WTC11 (cell line): ENCODE data around the gene PGA3.

ENCODE experiments used
- ATF1 ChIP-seq: sonication (generic); formaldehyde crosslinking; IDR thresholded peaks from 2 replicates; pipeline ENCODE4 v1.8.1; 2023; ENCODE audit warnings: mild to moderate bottlenecking, moderate library complexity, missing genetic modification reagents
- CREB1 ChIP-seq: sonication (generic); formaldehyde crosslinking; IDR thresholded peaks from 2 replicates; pipeline ENCODE4 v1.8.0; 2023; ENCODE audit warnings: mild to moderate bottlenecking, missing genetic modification reagents
- CTCF ChIP-seq: fragments of 200-600 bp; IDR thresholded peaks from 2 replicates; pipeline ENCODE4 v1.8.0; 2022; ENCODE audit warnings: antibody characterized with exemption
- E2F5 ChIP-seq: sonication (generic); formaldehyde crosslinking; IDR thresholded peaks from 2 replicates; pipeline ENCODE4 v1.8.1; 2022; ENCODE audit warnings: mild to moderate bottlenecking, moderate library complexity, missing genetic modification reagents
- IRF1 ChIP-seq: sonication (generic); formaldehyde crosslinking; IDR thresholded peaks from 2 replicates; pipeline ENCODE4 v1.8.0; 2023; ENCODE audit warnings: missing genetic modification reagents
- MAX ChIP-seq: sonication (generic); formaldehyde crosslinking; IDR thresholded peaks from 2 replicates; pipeline ENCODE4 v1.8.0; 2022; ENCODE audit warnings: mild to moderate bottlenecking, missing genetic modification reagents
- RELA ChIP-seq: sonication (generic); formaldehyde crosslinking; IDR thresholded peaks from 2 replicates; pipeline ENCODE4 v1.8.1; 2022; ENCODE audit warnings: missing genetic modification reagents, mild to moderate bottlenecking, borderline replicate concordance
- SP1 ChIP-seq: sonication (generic); formaldehyde crosslinking; conservative IDR thresholded peaks from 2 replicates; pipeline ENCODE4 v1.8.1; 2022; ENCODE audit warnings: missing genetic modification reagents
- USF2 ChIP-seq: sonication (generic); formaldehyde crosslinking; IDR thresholded peaks from 2 replicates; pipeline ENCODE4 v1.8.1; 2023; ENCODE audit warnings: mild to moderate bottlenecking, missing genetic modification reagents, moderate library complexity
- ZNF512 ChIP-seq: sonication (generic); formaldehyde crosslinking; IDR thresholded peaks from 2 replicates; pipeline ENCODE4 v1.8.1; 2022; ENCODE audit warnings: missing genetic modification reagents, borderline replicate concordance

- no peak for TF ChIP-seq ATF1 (CRISPR knock-in tag)
- TF ChIP-seq USF2 (CRISPR knock-in tag): no peak
- no peak for TF ChIP-seq CTCF
- no peak for TF ChIP-seq MAX (CRISPR knock-in tag)
- no peak for TF ChIP-seq E2F5 (CRISPR knock-in tag)
- no peak for TF ChIP-seq RELA (CRISPR knock-in tag)
- no peak for TF ChIP-seq ZNF512
- no peak for TF ChIP-seq SP1 (CRISPR knock-in tag)
- TF ChIP-seq IRF1 (CRISPR knock-in tag): no peak
- TF ChIP-seq CREB1 (CRISPR knock-in tag): no peak
Measured at GRCh38 chr11:61176446-61176845, 26.9 kb upstream of the PGA3 start.
